SK-N-SH (cell line): ENCODE results near the gene HOXA4. TPM values are rescaled to one million over a fixed set of nuclear protein-coding genes. Genes with fewer than 3 reads are reported as not detected.
A peak's percentile ranks its signal among the peaks of the same experiment; 100 is the strongest.

Source experiments
- CTCF ChIA-PET: fragments of 300-600, 350-600 bp; formaldehyde crosslinking; extraction: SDS; loops from one replicate; lab custom pipeline; 2021; lab: Yijun Ruan, JAX
- POLR2A ChIA-PET: fragments of 350-600 bp; sonication (Branson Sonifier 250); formaldehyde crosslinking; extraction: SDS; loops from one replicate; lab custom pipeline; 2020; ENCODE audit warnings: antibody characterized with exemption, inconsistent platforms; lab: Yijun Ruan, JAX
- DNase-seq: peaks from one replicate; pipeline ENCODE4 v3.0.0; 2012
- H2AFZ ChIP-seq: fragments of 200-600 bp; sonication (generic); 2 replicates; pipeline ENCODE4 v1.8.1; 2016; ENCODE audit warnings: antibody characterized with exemption, mild to moderate bottlenecking, low read depth
- H3F3A ChIP-seq: fragments of 200-600 bp; sonication (generic); replicated peaks from 2 replicates; pipeline ENCODE3; 2016; ENCODE audit warnings: antibody characterized with exemption, mild to moderate bottlenecking; ENCODE audit not compliant: insufficient read depth
- H3K27ac ChIP-seq, 2 experiments: fragments of 200-500 bp in 1 of 2; fragments of 200-600 bp in 1 of 2; sonication (Bioruptor generic) in 1 of 2; sonication (generic), shearing (Covaris generic) in 1 of 2; 2 replicates each; pipeline versions ENCODE4 v1.5.1 to v1.6.1; 2014 to 2016; ENCODE audit warnings: low read depth in 2 of 2, inconsistent platforms in 1 of 2, low read length in 1 of 2, mild to moderate bottlenecking in 1 of 2, mixed read lengths in 1 of 2
- H3K27me3 ChIP-seq: fragments of 200-600 bp; sonication (generic), shearing (Covaris generic); 2 replicates; pipeline ENCODE4 v1.6.1; 2016; ENCODE audit warnings: mixed run types; ENCODE audit not compliant: insufficient read depth
- H3K36me3 ChIP-seq, 2 experiments: fragments of 200-500 bp in 1 of 2; fragments of 200-600 bp in 1 of 2; sonication (Bioruptor generic) in 1 of 2; sonication (generic) in 1 of 2; replicated peaks in 1 of 2; 2 replicates each; pipeline versions ENCODE3 to v1.5.1; 2014 to 2016; ENCODE audit warnings: low read length in 1 of 2, mild to moderate bottlenecking in 1 of 2; ENCODE audit not compliant: insufficient read depth in 2 of 2, control insufficient read depth in 1 of 2
- H3K4me1 ChIP-seq, 2 experiments: fragments of 200-500 bp in 1 of 2; fragments of 200-600 bp in 1 of 2; sonication (Bioruptor generic) in 1 of 2; sonication (generic), shearing (Covaris generic) in 1 of 2; 2 replicates each; pipeline versions ENCODE4 v1.5.1 to v1.6.1; 2014 to 2016; ENCODE audit warnings: low read depth in 1 of 2, low read length in 1 of 2, mixed run types in 1 of 2; ENCODE audit not compliant: insufficient read depth in 2 of 2, control insufficient read depth in 1 of 2
- H3K4me2 ChIP-seq: fragments of 200-600 bp; sonication (generic), shearing (Covaris generic); 2 replicates; pipeline ENCODE4 v1.6.1; 2017; ENCODE audit warnings: mixed run types
- H3K4me3 ChIP-seq, 2 experiments: fragments of 200-500 bp in 1 of 2; fragments of 200-600 bp in 1 of 2; sonication (Bioruptor generic) in 1 of 2; sonication (generic), shearing (Covaris generic) in 1 of 2; 2 replicates each; pipeline versions ENCODE4 v1.5.1 to v1.8.1; 2014 to 2016; ENCODE audit warnings: low read depth in 2 of 2, inconsistent platforms in 1 of 2, low read length in 1 of 2, mild to moderate bottlenecking in 1 of 2, mixed read lengths in 1 of 2, moderate library complexity in 1 of 2
- H3K79me2 ChIP-seq: fragments of 200-600 bp; sonication (generic); 2 replicates; pipeline ENCODE4 v1.8.1; 2017; ENCODE audit warnings: mild to moderate bottlenecking; ENCODE audit not compliant: insufficient read depth
- H3K9ac ChIP-seq: fragments of 200-600 bp; sonication (generic); 2 replicates; pipeline ENCODE4 v1.6.1; 2017; ENCODE audit warnings: mixed run types
- H3K9me2 ChIP-seq: fragments of 200-600 bp; sonication (generic); 2 replicates; pipeline ENCODE4 v1.6.1; 2017; ENCODE audit warnings: mixed run types
- H3K9me3 ChIP-seq: fragments of 200-600 bp; sonication (generic); 2 replicates; pipeline ENCODE4 v1.6.1; 2017; ENCODE audit warnings: mixed run types, mild to moderate bottlenecking, moderate library complexity
- H4K20me1 ChIP-seq: fragments of 200-600 bp; sonication (generic); 2 replicates; pipeline ENCODE4 v1.6.1; 2017; ENCODE audit warnings: mild to moderate bottlenecking, mixed run types; ENCODE audit not compliant: insufficient read depth
- GABPA ChIP-seq: IDR thresholded peaks from 2 replicates; pipeline ENCODE4 v1.4.0; 2012; ENCODE audit warnings: low read depth, mild to moderate bottlenecking
- MEF2A ChIP-seq: IDR thresholded peaks from 2 replicates; pipeline ENCODE4 v1.4.0; 2012; ENCODE audit warnings: low read depth, borderline replicate concordance
- NRF1 ChIP-seq: IDR thresholded peaks from 2 replicates; pipeline ENCODE4 v1.6.1; 2012; ENCODE audit warnings: low read depth, mild to moderate bottlenecking, low read length
- RAD21 ChIP-seq: IDR thresholded peaks from 2 replicates; pipeline ENCODE4 v1.6.1; 2012; ENCODE audit warnings: mild to moderate bottlenecking, low read length
- RCOR1 ChIP-seq: fragments of 150-350 bp; IDR thresholded peaks from 2 replicates; pipeline ENCODE4 v1.6.1; 2017; ENCODE audit warnings: antibody characterized with exemption, low read length
- RXRA ChIP-seq: IDR thresholded peaks from 2 replicates; pipeline ENCODE4 v1.4.0; 2012; ENCODE audit warnings: low read depth, mild to moderate bottlenecking, borderline replicate concordance
- SIN3A ChIP-seq: IDR thresholded peaks from 2 replicates; pipeline ENCODE4 v1.6.1; 2012; ENCODE audit warnings: low read depth, mild to moderate bottlenecking, low read length, moderate library complexity, borderline replicate concordance
- SMC3 ChIP-seq: IDR thresholded peaks from 2 replicates; pipeline ENCODE4 v1.6.1; 2012; ENCODE audit warnings: low read depth, low read length, improper control_type of control experiment
- TAF1 ChIP-seq: IDR thresholded peaks from 2 replicates; pipeline ENCODE4 v1.6.1; 2012; ENCODE audit warnings: low read depth, mild to moderate bottlenecking, low read length, moderate library complexity, borderline replicate concordance
- TCF12 ChIP-seq: IDR thresholded peaks from 2 replicates; pipeline ENCODE4 v1.4.0; 2012
- YY1 ChIP-seq: IDR thresholded peaks from 2 replicates; pipeline ENCODE4 v1.4.0; 2012; ENCODE audit warnings: low read depth, mild to moderate bottlenecking
- ZBTB33 ChIP-seq: IDR thresholded peaks from 2 replicates; pipeline ENCODE4 v1.4.0; 2012; ENCODE audit warnings: low read depth, borderline replicate concordance
- WGBS: methylation state at CpG from one replicate; pipeline ENCODE4 v1.1.6; 2017; ENCODE audit warnings: low lambda C conversion rate; 5-methylcytosine and 5-hydroxymethylcytosine counted together
- polyA plus RNA-seq, 3 experiments: library from polyadenylated mRNA; depleted of rRNA; stranded (reverse); fragments of >200 nt; gene quantifications; 2 replicates each; pipeline ENCODE4 v1.2.3, GENCODE V29; 2012
- TF ChIP-seq, protein P1 (sequence below): fragments of 150-350 bp; IDR thresholded peaks from 2 replicates; pipeline ENCODE4 v1.6.1; 2016; ENCODE audit warnings: mild to moderate bottlenecking, low read depth, low read length
- TF ChIP-seq, protein P2 (sequence below): IDR thresholded peaks from 2 replicates; pipeline ENCODE4 v1.4.0; 2012; ENCODE audit warnings: low read depth, borderline replicate concordance
- TF ChIP-seq, protein P3 (sequence below): IDR thresholded peaks from 2 replicates; pipeline ENCODE4 v1.4.0; 2012; ENCODE audit warnings: low read depth

Gene HOXA4
- polyA plus RNA-seq, 1 of the 3 experiments (the other 2 are of a cell fraction) = not detected

DNA sequence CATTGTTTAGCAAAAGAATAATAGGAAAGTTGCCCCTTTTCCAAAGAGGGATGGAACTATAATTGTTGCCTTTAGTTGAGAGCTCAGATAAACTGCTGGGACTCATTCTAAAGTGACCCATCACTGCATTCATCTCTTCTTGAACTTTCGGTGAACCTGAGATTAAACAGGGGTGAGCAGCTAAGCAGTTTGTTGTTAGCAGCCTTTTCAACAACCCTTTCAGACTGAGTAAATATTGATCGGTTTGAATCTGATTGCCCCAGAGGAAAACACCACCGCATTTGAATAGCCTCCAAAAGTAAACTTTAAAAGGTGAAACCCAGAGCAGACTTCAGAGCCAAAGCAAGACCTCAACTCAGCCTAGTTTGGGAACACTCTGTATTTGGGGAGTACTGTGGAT is 39.5 kb downstream of the HOXA4 start:
- DNase-seq = no peak
- H3K4me2 ChIP-seq = no peak overlapping the region
- 2% methylated on average over 3 of the region's 3 CpGs for WGBS
- peaks cover 88% of the 10 kb centered on the region for H3K27me3 ChIP-seq
- H3K9ac ChIP-seq = no peak overlapping the region
- no peak overlapping the region for H3K27ac ChIP-seq
- H2AFZ ChIP-seq = no peak overlapping the region
- H3K4me1 ChIP-seq = no peaks in the 10 kb centered on the region; a peak in 1 of 4 replicates
- ChIA-PET CTCF (interaction anchor here (0.5 to 1.4 kb wide), 2 partner anchors 10 to 980 kb away, joined by 3 read pairs; no protein-coding TSS in a partner anchor), POLR2A (no interaction called here)
- no peak overlapping the region for H3K4me3 ChIP-seq
- no peaks in the 10 kb centered on the region for H3K9me3 ChIP-seq
- no peaks in the 10 kb centered on the region for H3K9me2 ChIP-seq
- H3K36me3 ChIP-seq = no peaks in the 10 kb centered on the region
- no peaks in the 10 kb centered on the region for H4K20me1 ChIP-seq
- TF ChIP-seq RCOR1 (no peak), SMC3 (no peak), TAF1 (no peak), NRF1 (no peak), TCF12 (no peak), SIN3A (no peak), RXRA (no peak)
- TF ChIP-seq, protein P1, sequence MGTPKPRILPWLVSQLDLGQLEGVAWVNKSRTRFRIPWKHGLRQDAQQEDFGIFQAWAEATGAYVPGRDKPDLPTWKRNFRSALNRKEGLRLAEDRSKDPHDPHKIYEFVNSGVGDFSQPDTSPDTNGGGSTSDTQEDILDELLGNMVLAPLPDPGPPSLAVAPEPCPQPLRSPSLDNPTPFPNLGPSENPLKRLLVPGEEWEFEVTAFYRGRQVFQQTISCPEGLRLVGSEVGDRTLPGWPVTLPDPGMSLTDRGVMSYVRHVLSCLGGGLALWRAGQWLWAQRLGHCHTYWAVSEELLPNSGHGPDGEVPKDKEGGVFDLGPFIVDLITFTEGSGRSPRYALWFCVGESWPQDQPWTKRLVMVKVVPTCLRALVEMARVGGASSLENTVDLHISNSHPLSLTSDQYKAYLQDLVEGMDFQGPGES = no peak
- TF ChIP-seq, protein P2, sequence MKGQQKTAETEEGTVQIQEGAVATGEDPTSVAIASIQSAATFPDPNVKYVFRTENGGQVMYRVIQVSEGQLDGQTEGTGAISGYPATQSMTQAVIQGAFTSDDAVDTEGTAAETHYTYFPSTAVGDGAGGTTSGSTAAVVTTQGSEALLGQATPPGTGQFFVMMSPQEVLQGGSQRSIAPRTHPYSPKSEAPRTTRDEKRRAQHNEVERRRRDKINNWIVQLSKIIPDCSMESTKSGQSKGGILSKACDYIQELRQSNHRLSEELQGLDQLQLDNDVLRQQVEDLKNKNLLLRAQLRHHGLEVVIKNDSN = no peak
- TF ChIP-seq, protein P3, sequence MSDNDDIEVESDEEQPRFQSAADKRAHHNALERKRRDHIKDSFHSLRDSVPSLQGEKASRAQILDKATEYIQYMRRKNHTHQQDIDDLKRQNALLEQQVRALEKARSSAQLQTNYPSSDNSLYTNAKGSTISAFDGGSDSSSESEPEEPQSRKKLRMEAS = no peak
- H3K79me2 ChIP-seq = no peaks in the 10 kb centered on the region
- no peaks in the 10 kb centered on the region for H3F3A ChIP-seq

- ChIA-PET POLR2A (no interaction called here), CTCF (interaction anchor here (0.9 to 1.1 kb wide), 2 partner anchors 8 to 68 kb away, joined by 3 read pairs; partner anchors contain the start of gene HOXA7)
- Histone ChIP-seq H3K79me2 (no peaks in the 10 kb centered on the region), H3K9me3 (no peaks in the 10 kb centered on the region), H3K4me2 (no peak overlapping the region), H3K9me2 (0 out of 2 replicates have a peak, but pooled peaks cover 3% of the 10 kb centered on the region), H3K4me1 (no peaks in the 10 kb centered on the region), H3K27ac (no peak overlapping the region), H2AFZ (no peak overlapping the region), H3F3A (no peaks in the 10 kb centered on the region), H3K27me3 (peaks cover 73% of the 10 kb centered on the region), H3K36me3 (no peaks in the 10 kb centered on the region), H4K20me1 (no peaks in the 10 kb centered on the region), H3K4me3 (no peak overlapping the region; a peak in 1 of 4 replicates), H3K9ac (no peak overlapping the region)
- DNase-seq = peak; percentile 33
- TF ChIP-seq MEF2A = no peak
- no peak for TF ChIP-seq SMC3
- TF ChIP-seq YY1 = no peak
- TF ChIP-seq RAD21 = no peak
- no peak for TF ChIP-seq GABPA
- no peak for TF ChIP-seq ZBTB33
- 22% methylated on average over 37 of the region's 68 CpGs for WGBS
Observed at GRCh38 chr7:27088002-27088922, 42.3 kb downstream of the HOXA4 start.
